Measurements from ENCODE around the gene RAP2C. TPM values are rescaled to one million over a fixed set of nuclear protein-coding genes. Genes with fewer than 3 reads are reported as not detected.

RAP2C gene
- total RNA-seq, 2 experiments from 2014 or later, result 51.9 to 52.0 TPM

DNA sequence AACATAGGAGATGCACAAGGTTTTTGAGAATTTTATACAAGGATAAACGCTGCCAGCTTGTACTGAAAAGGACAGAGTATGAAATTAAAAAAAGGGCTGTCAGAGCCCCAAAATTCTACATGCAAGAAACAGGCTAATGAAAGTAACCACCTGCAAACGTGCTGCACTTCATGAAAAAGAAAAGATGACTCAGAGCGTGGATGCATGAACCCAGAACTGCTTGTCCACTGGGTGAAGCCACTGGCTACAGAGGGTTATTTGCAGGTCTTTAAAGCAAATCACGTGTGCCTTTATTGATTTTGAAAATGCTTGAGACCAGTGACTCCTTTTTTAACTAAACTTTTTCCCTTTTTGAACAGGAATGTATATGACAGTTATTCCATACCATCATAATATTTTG, 66.1 kb downstream of the RAP2C start:
- Mint-ChIP-seq H3K9me3 (no peaks in the 10 kb centered on the region), H3K27ac (no peak overlapping the region), H3K4me3 (no peak overlapping the region), H3K36me3 (ENCODE audit: low read depth) (no peaks in the 10 kb centered on the region), H3K27me3 (no peaks in the 10 kb centered on the region), H3K4me1 (ENCODE audit: low read depth) (no peaks in the 10 kb centered on the region)
- CTCF ChIA-PET, result no interaction called here
- intact Hi-C loops (cut with DNase I, micrococcal nuclease), result no loop called here
- H3K4me1 ChIP-seq (ENCODE audit: insufficient read depth, low read length), result no peaks in the 10 kb centered on the region
- ATAC-seq (ENCODE audit: poor library complexity), result no peak
- no peaks in the 10 kb centered on the region for H3K9me3 ChIP-seq (ENCODE audit: control insufficient read depth in 1 of 2, insufficient read depth in 1 of 2, low read length in 2 of 2)
- no peak overlapping the region for H3K27ac ChIP-seq (ENCODE audit: low read depth in 1 of 2, low read length in 2 of 2)
- no peaks in the 10 kb centered on the region for H3K27me3 ChIP-seq (ENCODE audit: control insufficient read depth in 1 of 2, insufficient read depth in 2 of 2, low read length in 2 of 2)
- TF ChIP-seq, protein P1, sequence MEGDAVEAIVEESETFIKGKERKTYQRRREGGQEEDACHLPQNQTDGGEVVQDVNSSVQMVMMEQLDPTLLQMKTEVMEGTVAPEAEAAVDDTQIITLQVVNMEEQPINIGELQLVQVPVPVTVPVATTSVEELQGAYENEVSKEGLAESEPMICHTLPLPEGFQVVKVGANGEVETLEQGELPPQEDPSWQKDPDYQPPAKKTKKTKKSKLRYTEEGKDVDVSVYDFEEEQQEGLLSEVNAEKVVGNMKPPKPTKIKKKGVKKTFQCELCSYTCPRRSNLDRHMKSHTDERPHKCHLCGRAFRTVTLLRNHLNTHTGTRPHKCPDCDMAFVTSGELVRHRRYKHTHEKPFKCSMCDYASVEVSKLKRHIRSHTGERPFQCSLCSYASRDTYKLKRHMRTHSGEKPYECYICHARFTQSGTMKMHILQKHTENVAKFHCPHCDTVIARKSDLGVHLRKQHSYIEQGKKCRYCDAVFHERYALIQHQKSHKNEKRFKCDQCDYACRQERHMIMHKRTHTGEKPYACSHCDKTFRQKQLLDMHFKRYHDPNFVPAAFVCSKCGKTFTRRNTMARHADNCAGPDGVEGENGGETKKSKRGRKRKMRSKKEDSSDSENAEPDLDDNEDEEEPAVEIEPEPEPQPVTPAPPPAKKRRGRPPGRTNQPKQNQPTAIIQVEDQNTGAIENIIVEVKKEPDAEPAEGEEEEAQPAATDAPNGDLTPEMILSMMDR (IDR thresholded peaks at IDR 0.05), result no peak
- no peak overlapping the region for H3K4me3 ChIP-seq (ENCODE audit: low read length)
- DNase-seq, result no peak
- H3K36me3 ChIP-seq (ENCODE audit: insufficient read depth, low read length), result no peaks in the 10 kb centered on the region
- POLR2A ChIA-PET, result no interaction called here

Other genes with a start within 250 kb of the RAP2C start
- 10 to 100 TPM; 25.2 to 27.9 TPM for gene STK26, start 196.1 kb downstream of the RAP2C start, total RNA-seq
- not detected for gene FRMD7, start 91.4 kb downstream of the RAP2C start, total RNA-seq

All from CD4-positive, alpha-beta T cell (primary cell).